GM23248 (cell line): ENCODE data around the gene ZMAT1. TPM values are rescaled to one million over a fixed set of nuclear protein-coding genes. Genes with fewer than 3 reads are reported as not detected.
"Not testable (repeated sequence)": the region's sequence is repeated elsewhere in the genome, so short reads cannot be mapped to it uniquely, and the experiment has no call there.

Experiments used
- DNase-seq: peaks from one replicate; pipeline ENCODE4 v3.0.0-alpha.2; 2015
- H2AFZ ChIP-seq: fragments of 200-600 bp; sonication (generic); 2 replicates; pipeline ENCODE4 v1.6.1; 2016; ENCODE audit warnings: antibody characterized with exemption
- H3F3A ChIP-seq: fragments of 200-600 bp; sonication (generic); 2 replicates; pipeline ENCODE4 v1.6.1; 2016; ENCODE audit warnings: mild to moderate bottlenecking, antibody characterized with exemption, mixed run types; ENCODE audit not compliant: insufficient read depth
- H3K27ac ChIP-seq: fragments of 200-600 bp; sonication (generic); 2 replicates; pipeline ENCODE4 v1.5.1; 2016; ENCODE audit warnings: mild to moderate bottlenecking
- H3K27me3 ChIP-seq: fragments of 200-600 bp; sonication (generic); replicated peaks from 2 replicates; pipeline ENCODE4 v1.6.1; 2016; ENCODE audit warnings: mild to moderate bottlenecking; ENCODE audit not compliant: insufficient read depth
- H3K36me3 ChIP-seq: fragments of 200-600 bp; sonication (generic); 2 replicates; pipeline ENCODE4 v1.6.1; 2016; ENCODE audit warnings: low read depth, mild to moderate bottlenecking
- H3K4me1 ChIP-seq: fragments of 200-600 bp; sonication (generic); 2 replicates; pipeline ENCODE4 v1.6.1; 2016; ENCODE audit warnings: mild to moderate bottlenecking; ENCODE audit not compliant: insufficient read depth
- H3K4me2 ChIP-seq: fragments of 200-600 bp; sonication (generic); one replicate; pipeline ENCODE4 v1.6.1; 2016; ENCODE audit warnings: mild to moderate bottlenecking; ENCODE audit not compliant: unreplicated experiment
- H3K4me3 ChIP-seq: fragments of 200-600 bp; sonication (generic); 2 replicates; pipeline ENCODE4 v1.5.1; 2016; ENCODE audit warnings: mild to moderate bottlenecking
- H3K79me2 ChIP-seq: fragments of 200-600 bp; sonication (generic); 2 replicates; pipeline ENCODE4 v1.6.1; 2016; ENCODE audit warnings: mild to moderate bottlenecking; ENCODE audit not compliant: insufficient read depth
- H3K9ac ChIP-seq: fragments of 200-600 bp; sonication (generic); 2 replicates; pipeline ENCODE4 v1.6.1; 2016; ENCODE audit warnings: mild to moderate bottlenecking
- H3K9me2 ChIP-seq: fragments of 200-600 bp; sonication (generic); 2 replicates; pipeline ENCODE4 v1.6.1; 2016; ENCODE audit warnings: mixed run types, mild to moderate bottlenecking, moderate library complexity; ENCODE audit not compliant: insufficient read depth
- H3K9me3 ChIP-seq: fragments of 200-600 bp; sonication (generic); one replicate; pipeline ENCODE4 v1.6.1; 2017; ENCODE audit warnings: low read depth
- H4K20me1 ChIP-seq: fragments of 200-600 bp; sonication (generic); 2 replicates; pipeline ENCODE4 v1.6.0; 2016; ENCODE audit not compliant: insufficient read depth
- EZH2 ChIP-seq: fragments of 200-600 bp; sonication (generic); IDR thresholded peaks from 2 replicates; pipeline ENCODE4 v1.6.1; 2018; ENCODE audit warnings: antibody characterized with exemption, mild to moderate bottlenecking; ENCODE audit not compliant: insufficient read depth, poor library complexity, severe bottlenecking
- EZH2phosphoT487 ChIP-seq: fragments of 200-600 bp; sonication (generic); IDR thresholded peaks from 2 replicates; pipeline ENCODE4 v1.6.1; 2018; ENCODE audit warnings: antibody characterized with exemption, moderate library complexity, mild to moderate bottlenecking, low read depth; ENCODE audit not compliant: insufficient read depth
- WGBS, 2 experiments: methylation state at CpG; one replicate each; pipeline ENCODE4 v1.1.6; 2015 to 2017; ENCODE audit warnings: low lambda C conversion rate in 2 of 2, low coverage in 1 of 2; ENCODE audit errors: missing lambda C conversion rate in 2 of 2; 5-methylcytosine and 5-hydroxymethylcytosine counted together
- in situ Hi-C: fragments of 300-500 bp; cut with MboI; formaldehyde crosslinking; loops from 2 replicates; pipeline ENCODE4 v1.15.0; 2020
- polyA plus RNA-seq: library from polyadenylated mRNA; unstranded; fragments of >200 nt; fragmentation: Nextera tagmentation; extraction: Ambion mirVana; gene quantifications from 2 replicates; pipeline ENCODE4 v1.2.1, GENCODE V29; 2016
- total RNA-seq: library from RNA; depleted of rRNA; stranded (reverse); fragments of >200 nt; shearing (Covaris generic); gene quantifications from 2 replicates; pipeline ENCODE4 v1.2.3, GENCODE V29; 2014; rRNA removed

Gene ZMAT1
- total RNA-seq (not detected in 2 replicates), polyA plus RNA-seq (0.06 TPM in 1 of 2 replicates, not detected in the other)

DNA sequence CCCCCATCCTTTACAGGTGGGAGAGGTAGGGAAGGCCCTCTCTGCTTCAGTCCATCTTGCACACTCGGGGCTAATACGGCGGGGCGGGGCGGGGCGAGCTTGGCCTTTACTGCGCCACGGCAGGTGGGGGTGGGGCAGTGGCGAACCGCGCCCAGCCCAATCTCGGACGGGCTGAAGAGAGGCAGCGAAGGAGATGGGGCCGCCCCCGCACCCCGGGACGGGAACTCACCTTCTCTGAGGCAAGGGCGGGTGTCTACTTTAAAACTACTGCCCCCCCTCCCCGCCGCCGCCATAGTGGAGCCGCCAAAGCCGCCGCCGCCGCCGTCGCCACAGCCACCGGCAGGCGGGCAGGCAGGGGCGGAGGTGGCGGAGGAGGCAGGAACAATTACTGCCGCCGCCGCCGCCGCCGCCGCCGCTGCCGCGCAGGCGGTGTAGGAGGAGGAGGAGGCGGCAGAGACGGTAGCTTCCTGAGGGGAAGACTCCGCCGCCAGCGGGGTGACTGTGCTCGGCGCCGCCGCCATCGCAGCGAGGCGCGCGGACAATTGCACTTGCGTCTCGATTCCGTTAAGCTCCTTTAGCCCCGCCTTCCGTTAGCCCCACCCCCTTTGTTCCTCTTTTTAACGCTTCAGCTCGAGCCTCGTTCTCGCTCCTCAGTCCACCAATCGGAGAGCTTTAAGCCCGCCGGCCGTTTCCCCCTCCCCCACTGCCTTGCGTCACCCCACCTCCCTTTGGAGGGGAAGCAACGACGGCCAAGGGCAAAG, at the start of gene ZMAT1:
TSS of gene ZMAT1 (minus strand) at position 540 of the 761 bp plus-strand sequence. CDS start at position 521, 19 bp downstream.
- no peaks in the 10 kb centered on the region for H3F3A ChIP-seq
- no peaks in the 10 kb centered on the region for H3K9me2 ChIP-seq
- H3K4me3 ChIP-seq: peak within 1 kb of the TSS; percentile 72
- in situ Hi-C loops: no loop called here
- H3K79me2 ChIP-seq: no peaks in the 10 kb centered on the region
- H3K4me1 ChIP-seq: no peaks in the 10 kb centered on the region
- H2AFZ ChIP-seq: peak within 1 kb of the TSS; percentile 70
- no peak within 1 kb of the TSS for H3K27ac ChIP-seq
- H3K9ac ChIP-seq: peak within 1 kb of the TSS; percentile 77
- H3K36me3 ChIP-seq: no peaks in the 10 kb centered on the region
- H3K4me2 ChIP-seq: peak within 1 kb of the TSS; percentile 42
- 2 to 8% methylated on average over 9 to 17 of the region's 74 CpGs for WGBS, 2 experiments
- H3K27me3 ChIP-seq: no peaks in the 10 kb centered on the region
- no peaks in the 10 kb centered on the region for H4K20me1 ChIP-seq
- peak; percentile 81 for DNase-seq
- H3K9me3 ChIP-seq: no peaks in the 10 kb centered on the region
- no peak for TF ChIP-seq EZH2phosphoT487
- TF ChIP-seq EZH2: no peak

DNA sequence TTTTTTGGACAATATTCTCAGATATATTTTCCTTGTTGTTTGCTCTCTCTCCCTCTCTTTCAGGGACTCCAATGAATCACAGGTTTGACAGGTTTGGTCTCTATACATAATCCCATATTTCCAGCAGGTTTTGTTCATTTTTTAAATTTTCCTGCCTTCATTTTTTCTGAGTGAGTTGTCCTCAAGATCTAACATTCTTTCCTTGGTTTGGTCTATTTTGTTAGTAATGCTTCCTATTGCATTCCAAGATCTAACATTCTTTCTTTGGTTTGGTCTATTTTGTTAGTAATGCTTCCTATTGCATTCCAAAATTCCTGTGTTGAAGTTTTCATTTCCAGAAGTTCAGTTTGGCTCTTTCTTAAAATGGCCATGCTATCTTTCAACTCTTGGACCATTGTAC, 45.3 kb upstream of the ZMAT1 start:
- no peaks in the 10 kb centered on the region; the same call in 1 of the 2 replicates for H3K4me1 ChIP-seq
- no peaks in the 10 kb centered on the region for H3K9me2 ChIP-seq
- no peak overlapping the region for H3K4me2 ChIP-seq
- no peaks in the 10 kb centered on the region for H3K79me2 ChIP-seq
- peak; percentile 2 for DNase-seq
- no peak overlapping the region for H3K4me3 ChIP-seq
- no peak for TF ChIP-seq EZH2phosphoT487
- TF ChIP-seq EZH2: no peak
- no peaks in the 10 kb centered on the region for H3K27me3 ChIP-seq
- no peaks in the 10 kb centered on the region for H3K9me3 ChIP-seq
- H3K27ac ChIP-seq: no peak overlapping the region
- no peak overlapping the region for H3K9ac ChIP-seq
- H3K36me3 ChIP-seq: no peaks in the 10 kb centered on the region
- H2AFZ ChIP-seq: no peak overlapping the region
- no peaks in the 10 kb centered on the region for H4K20me1 ChIP-seq
- in situ Hi-C loops: no loop called here
- H3F3A ChIP-seq: no peaks in the 10 kb centered on the region

DNA sequence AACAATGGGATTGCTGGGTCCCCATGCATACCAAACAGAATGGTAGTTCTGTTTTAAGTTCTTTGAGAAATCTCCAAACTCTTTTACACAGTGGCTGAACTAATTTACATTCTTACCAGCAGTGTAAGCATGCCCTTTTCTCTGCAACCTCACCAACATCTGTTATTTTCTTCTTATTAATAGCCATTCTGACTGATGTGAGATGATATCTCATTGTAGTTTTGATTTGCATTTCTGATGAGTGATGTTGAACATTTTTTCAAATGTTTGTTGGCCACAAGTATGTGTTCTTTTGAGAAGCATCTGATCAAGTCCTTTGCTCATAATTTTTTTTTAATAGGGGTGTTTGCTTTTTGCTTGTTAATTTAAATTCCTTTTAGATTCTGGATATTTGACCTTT, 41.2 kb upstream of the ZMAT1 start:
- Histone ChIP-seq H4K20me1 (no peaks in the 10 kb centered on the region), H3K36me3 (no peaks in the 10 kb centered on the region), H3K79me2 (no peaks in the 10 kb centered on the region), H3K9ac (no peak overlapping the region), H3K9me3 (no peaks in the 10 kb centered on the region), H3K27me3 (no peaks in the 10 kb centered on the region), H3K4me1 (no peaks in the 10 kb centered on the region; the same call in 1 of the 2 replicates), H3K4me2 (no peak overlapping the region), H2AFZ (no peak overlapping the region), H3K4me3 (no peak overlapping the region), H3F3A (no peaks in the 10 kb centered on the region), H3K9me2 (no peaks in the 10 kb centered on the region), H3K27ac (no peak overlapping the region)
- TF ChIP-seq EZH2 (no peak), EZH2phosphoT487 (no peak)
- DNase-seq: no peak
- in situ Hi-C loops: no loop called here

DNA sequence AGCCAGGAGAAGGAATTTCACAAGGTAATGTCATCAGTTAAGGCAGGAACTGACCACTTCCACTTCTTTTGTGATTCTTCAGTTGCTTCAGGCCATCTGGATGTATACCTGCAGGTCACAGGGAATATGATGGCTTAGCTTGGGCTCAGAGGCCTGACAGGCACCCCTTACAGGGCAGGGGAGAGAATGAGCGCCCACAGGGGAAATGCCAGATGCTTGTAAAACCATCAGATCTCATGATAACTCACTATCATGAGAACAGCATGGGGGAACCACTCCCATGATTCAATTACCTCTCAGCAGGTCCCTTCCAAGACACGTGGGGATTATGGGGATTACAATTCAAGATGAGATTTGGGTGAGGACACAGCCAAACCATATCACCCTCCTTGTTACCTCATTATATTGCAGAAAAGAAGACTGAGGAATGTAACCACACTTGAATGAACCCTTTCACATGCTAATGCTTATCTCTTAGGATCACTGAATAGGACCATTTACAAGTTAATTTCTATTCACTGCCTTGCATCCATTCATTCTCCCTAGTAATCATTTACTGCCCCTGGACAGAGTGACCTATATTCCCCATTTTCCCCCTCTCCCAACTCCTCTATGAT, 33.2 kb upstream of the ZMAT1 start:
- in situ Hi-C loops, H3K36me3 ChIP-seq, H3K4me2 ChIP-seq, DNase-seq, H3K9me2 ChIP-seq, H3K4me3 ChIP-seq, H4K20me1 ChIP-seq, H3K27me3 ChIP-seq, H2AFZ ChIP-seq, H3K9me3 ChIP-seq, H3F3A ChIP-seq, H3K4me1 ChIP-seq, H3K79me2 ChIP-seq, H3K27ac ChIP-seq, H3K9ac ChIP-seq: not testable (repeated sequence)
- WGBS, 2 experiments: 0 to 28% methylated on average over 2 of the region's 2 CpGs
